Liver (tissue), 9 donors: Measurements from ENCODE around the gene GUCY1A1. TPM values are rescaled to one million over a fixed set of nuclear protein-coding genes. Genes with fewer than 3 reads are reported as not detected.

ENCODE experiments used
- DNase-seq: peaks from one replicate; pipeline ENCODE4 v3.0.0-alpha.2; 2017; ENCODE audit warnings: low spot score
- H3K27ac ChIP-seq, 2 donors: one replicate each; pipeline ENCODE4 v1.7.0; 2013; ENCODE audit warnings: inconsistent platforms in 2 of 2, low read length in 2 of 2, control low read depth in 1 of 2, low read depth in 1 of 2, mild to moderate bottlenecking in 1 of 2
- H3K27me3 ChIP-seq, 4 donors: one replicate each; pipeline versions ENCODE4 v1.6.1 to v1.7.0; 2013; ENCODE audit warnings: low read length in 3 of 4, inconsistent platforms in 1 of 4, mild to moderate bottlenecking in 1 of 4, moderate library complexity in 1 of 4; ENCODE audit not compliant: control insufficient read depth in 4 of 4, insufficient read depth in 4 of 4
- H3K36me3 ChIP-seq, 4 donors: one replicate each; pipeline versions ENCODE4 v1.6.1 to v1.7.0; 2013; ENCODE audit warnings: low read length in 3 of 4, mild to moderate bottlenecking in 3 of 4, low read depth in 1 of 4, moderate library complexity in 1 of 4; ENCODE audit not compliant: control insufficient read depth in 4 of 4, insufficient read depth in 3 of 4
- H3K4me1 ChIP-seq, 4 donors: one replicate each; pipeline versions ENCODE4 v1.6.1 to v1.7.0; 2013; ENCODE audit warnings: low read length in 3 of 4, mild to moderate bottlenecking in 3 of 4, moderate library complexity in 1 of 4; ENCODE audit not compliant: control insufficient read depth in 4 of 4, insufficient read depth in 4 of 4
- H3K4me3 ChIP-seq, 3 donors: one replicate each; pipeline versions ENCODE4 v1.6.1 to v1.7.0; 2013; ENCODE audit warnings: low read length in 3 of 3, control low read depth in 1 of 3, low read depth in 1 of 3, mild to moderate bottlenecking in 1 of 3
- H3K9ac ChIP-seq, 2 donors: one replicate each; pipeline ENCODE4 v1.7.0; 2013; ENCODE audit warnings: low read length in 2 of 2, mild to moderate bottlenecking in 2 of 2, moderate library complexity in 2 of 2, control low read depth in 1 of 2, low read depth in 1 of 2
- H3K9me3 ChIP-seq, 4 donors: one replicate each; pipeline versions ENCODE4 v1.6.1 to v1.7.0; 2013; ENCODE audit warnings: low read length in 3 of 4; ENCODE audit not compliant: control insufficient read depth in 4 of 4
- EGR1 ChIP-seq, 2 donors: IDR thresholded peaks; 2 replicates each; pipeline ENCODE4 v1.6.1; 2016 to 2018; ENCODE audit warnings: antibody characterized with exemption in 2 of 2, low read depth in 2 of 2
- FOXA1 ChIP-seq: IDR thresholded peaks from 2 replicates; pipeline ENCODE4 v1.6.1; 2016; ENCODE audit warnings: antibody characterized with exemption
- FOXA2 ChIP-seq: IDR thresholded peaks from 2 replicates; pipeline ENCODE4 v1.6.1; 2016; ENCODE audit warnings: antibody characterized with exemption
- GABPA ChIP-seq, 2 donors: IDR thresholded peaks in 1 of 2; conservative IDR thresholded peaks in 1 of 2; 2 replicates each; pipeline ENCODE4 v1.6.1; 2016; ENCODE audit warnings: antibody characterized with exemption in 2 of 2, mild to moderate bottlenecking in 1 of 2, moderate library complexity in 1 of 2
- HNF4A ChIP-seq, 2 donors: conservative IDR thresholded peaks; 2 replicates each; pipeline ENCODE4 v1.6.1; 2016; ENCODE audit warnings: antibody characterized with exemption in 2 of 2, mild to moderate bottlenecking in 2 of 2
- HNF4G ChIP-seq: IDR thresholded peaks from 2 replicates; pipeline ENCODE4 v1.6.1; 2016; ENCODE audit warnings: antibody characterized with exemption
- JUND ChIP-seq, 2 donors: IDR thresholded peaks; 2 replicates each; pipeline ENCODE4 v1.6.1; 2016; ENCODE audit warnings: antibody characterized with exemption in 2 of 2
- NR2F2 ChIP-seq: IDR thresholded peaks from 2 replicates; pipeline ENCODE4 v1.6.1; 2016; ENCODE audit warnings: antibody characterized with exemption
- RAD21 ChIP-seq, 2 donors: IDR thresholded peaks; 2 replicates each; pipeline ENCODE4 v1.6.1; 2016; ENCODE audit warnings: antibody characterized with exemption in 2 of 2, mild to moderate bottlenecking in 2 of 2
- SP1 ChIP-seq: IDR thresholded peaks from 2 replicates; pipeline ENCODE4 v1.6.1; 2018; ENCODE audit warnings: antibody characterized with exemption, mild to moderate bottlenecking
- TAF1 ChIP-seq: conservative IDR thresholded peaks from 2 replicates; pipeline ENCODE4 v1.6.1; 2016; ENCODE audit warnings: antibody characterized with exemption, mild to moderate bottlenecking
- YY1 ChIP-seq: IDR thresholded peaks from 2 replicates; pipeline ENCODE4 v1.6.1; 2016; ENCODE audit warnings: antibody characterized with exemption, mild to moderate bottlenecking
- WGBS: extraction: QIAGEN DNeasy Blood & Tissue Kit; methylation state at CpG from one replicate; pipeline ENCODE4 v1.1.7; 2013; 5-methylcytosine and 5-hydroxymethylcytosine counted together
- polyA plus RNA-seq, 2 donors: library from polyadenylated mRNA; stranded (reverse) in 1 of 2; unstranded in 1 of 2; fragments of 200-250 nt in 1 of 2; fragments of >200 nt in 1 of 2; fragmentation: Nextera tagmentation in 1 of 2; extraction: Ambion mirVana in 1 of 2; gene quantifications; one replicate each; pipeline versions ENCODE4 v1.2.1 to v1.2.3, GENCODE V29; 2013 to 2015
- total RNA-seq, 2 donors: library from RNA; depleted of rRNA; stranded (reverse); fragments of >200 nt; gene quantifications; one replicate each; pipeline ENCODE4 v1.2.3, GENCODE V29; 2014
- TF ChIP-seq, protein P1 (sequence below): fragments of 150-350 bp; IDR thresholded peaks from 2 replicates; pipeline ENCODE4 v1.5.1; 2017; ENCODE audit warnings: improper control_type of control experiment, low read depth, low read length; ENCODE audit not compliant: missing input control
- TF ChIP-seq, protein P2 (sequence below): IDR thresholded peaks from 2 replicates; pipeline ENCODE4 v1.6.1; 2016; ENCODE audit warnings: antibody characterized with exemption
- TF ChIP-seq, protein P3 (sequence below): IDR thresholded peaks from 2 replicates; pipeline ENCODE4 v1.6.1; 2016; ENCODE audit warnings: antibody characterized with exemption, mild to moderate bottlenecking
- donor health status: healthy.
- donor health status: healthy.
- donor health status: healthy.
- donor health status: healthy.
- donor health status: healthy.

Gene GUCY1A1
- total and polyA plus RNA-seq, 4 donors = 2.8 to 13.5 (median 7.6) TPM

DNA sequence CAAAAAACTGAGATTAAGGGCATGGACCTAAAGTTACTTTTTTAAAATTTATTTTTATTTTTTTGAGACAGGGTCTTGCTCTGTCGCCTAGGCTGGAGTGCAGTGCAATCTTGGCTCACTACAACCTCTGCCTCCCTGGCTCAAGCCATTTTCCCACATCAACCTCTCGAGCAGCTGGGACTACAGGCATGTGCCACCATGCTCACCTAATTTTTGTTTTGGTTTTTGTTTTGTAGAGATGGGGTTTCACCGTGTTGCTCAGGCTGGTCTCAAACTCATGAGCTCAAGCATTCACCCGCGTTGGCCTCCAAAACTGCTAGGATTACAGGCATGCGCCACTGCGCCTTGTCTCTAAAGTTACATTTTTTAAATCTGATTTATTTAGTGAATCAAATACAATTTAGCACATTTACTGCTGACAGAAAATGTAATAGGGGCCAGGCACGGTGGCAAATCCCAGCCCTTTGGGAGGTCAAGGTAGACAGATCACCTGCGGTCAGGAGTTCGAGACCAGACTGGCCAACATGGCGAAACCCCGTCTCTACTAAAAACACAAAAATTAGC lies 38.3 kb downstream of the GUCY1A1 start:
- no peaks in the 10 kb centered on the region for H3K27me3 ChIP-seq
- no peak overlapping the region for H3K4me3 ChIP-seq
- H3K27ac ChIP-seq = no peak overlapping the region
- TF ChIP-seq NR2F2 (no peak), FOXA2 (no peak), FOXA1 (no peak), SP1 (no peak)
- TF ChIP-seq, protein P1, sequence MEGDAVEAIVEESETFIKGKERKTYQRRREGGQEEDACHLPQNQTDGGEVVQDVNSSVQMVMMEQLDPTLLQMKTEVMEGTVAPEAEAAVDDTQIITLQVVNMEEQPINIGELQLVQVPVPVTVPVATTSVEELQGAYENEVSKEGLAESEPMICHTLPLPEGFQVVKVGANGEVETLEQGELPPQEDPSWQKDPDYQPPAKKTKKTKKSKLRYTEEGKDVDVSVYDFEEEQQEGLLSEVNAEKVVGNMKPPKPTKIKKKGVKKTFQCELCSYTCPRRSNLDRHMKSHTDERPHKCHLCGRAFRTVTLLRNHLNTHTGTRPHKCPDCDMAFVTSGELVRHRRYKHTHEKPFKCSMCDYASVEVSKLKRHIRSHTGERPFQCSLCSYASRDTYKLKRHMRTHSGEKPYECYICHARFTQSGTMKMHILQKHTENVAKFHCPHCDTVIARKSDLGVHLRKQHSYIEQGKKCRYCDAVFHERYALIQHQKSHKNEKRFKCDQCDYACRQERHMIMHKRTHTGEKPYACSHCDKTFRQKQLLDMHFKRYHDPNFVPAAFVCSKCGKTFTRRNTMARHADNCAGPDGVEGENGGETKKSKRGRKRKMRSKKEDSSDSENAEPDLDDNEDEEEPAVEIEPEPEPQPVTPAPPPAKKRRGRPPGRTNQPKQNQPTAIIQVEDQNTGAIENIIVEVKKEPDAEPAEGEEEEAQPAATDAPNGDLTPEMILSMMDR = no peak
- TF ChIP-seq, protein P2, sequence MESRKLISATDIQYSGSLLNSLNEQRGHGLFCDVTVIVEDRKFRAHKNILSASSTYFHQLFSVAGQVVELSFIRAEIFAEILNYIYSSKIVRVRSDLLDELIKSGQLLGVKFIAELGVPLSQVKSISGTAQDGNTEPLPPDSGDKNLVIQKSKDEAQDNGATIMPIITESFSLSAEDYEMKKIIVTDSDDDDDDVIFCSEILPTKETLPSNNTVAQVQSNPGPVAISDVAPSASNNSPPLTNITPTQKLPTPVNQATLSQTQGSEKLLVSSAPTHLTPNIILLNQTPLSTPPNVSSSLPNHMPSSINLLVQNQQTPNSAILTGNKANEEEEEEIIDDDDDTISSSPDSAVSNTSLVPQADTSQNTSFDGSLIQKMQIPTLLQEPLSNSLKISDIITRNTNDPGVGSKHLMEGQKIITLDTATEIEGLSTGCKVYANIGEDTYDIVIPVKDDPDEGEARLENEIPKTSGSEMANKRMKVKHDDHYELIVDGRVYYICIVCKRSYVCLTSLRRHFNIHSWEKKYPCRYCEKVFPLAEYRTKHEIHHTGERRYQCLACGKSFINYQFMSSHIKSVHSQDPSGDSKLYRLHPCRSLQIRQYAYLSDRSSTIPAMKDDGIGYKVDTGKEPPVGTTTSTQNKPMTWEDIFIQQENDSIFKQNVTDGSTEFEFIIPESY = no peak
- WGBS = 85% methylated on average over 12 of the region's 12 CpGs
- no peak for DNase-seq
- no peaks in the 10 kb centered on the region for H3K9me3 ChIP-seq
- H3K36me3 ChIP-seq = no peaks in the 10 kb centered on the region
- H3K4me1 ChIP-seq = peaks cover 0 to 14% (median 7%) of the 10 kb centered on the region in 4 donors
- H3K9ac ChIP-seq = no peak overlapping the region

GRCh38 chr4:155705664-155706063 lies 39.0 kb downstream of the GUCY1A1 start:
- H3K27me3 ChIP-seq = no peaks in the 10 kb centered on the region
- H3K4me1 ChIP-seq = peaks cover 0 to 14% (median 7%) of the 10 kb centered on the region in 4 donors
- 31% methylated on average over 2 of the region's 2 CpGs for WGBS
- no peak for DNase-seq
- H3K9ac ChIP-seq = no peak overlapping the region
- no peaks in the 10 kb centered on the region for H3K9me3 ChIP-seq
- H3K4me3 ChIP-seq = no peak overlapping the region
- H3K36me3 ChIP-seq = no peaks in the 10 kb centered on the region
- TF ChIP-seq EGR1 (IDR thresholded peaks at IDR 0.05; ENCODE audit: low read depth in 2 of 2) (no peak), NR2F2 (peak; percentile 88), FOXA2 (peak; percentile 8), TAF1 (no peak)
- no peak overlapping the region for H3K27ac ChIP-seq

DNA sequence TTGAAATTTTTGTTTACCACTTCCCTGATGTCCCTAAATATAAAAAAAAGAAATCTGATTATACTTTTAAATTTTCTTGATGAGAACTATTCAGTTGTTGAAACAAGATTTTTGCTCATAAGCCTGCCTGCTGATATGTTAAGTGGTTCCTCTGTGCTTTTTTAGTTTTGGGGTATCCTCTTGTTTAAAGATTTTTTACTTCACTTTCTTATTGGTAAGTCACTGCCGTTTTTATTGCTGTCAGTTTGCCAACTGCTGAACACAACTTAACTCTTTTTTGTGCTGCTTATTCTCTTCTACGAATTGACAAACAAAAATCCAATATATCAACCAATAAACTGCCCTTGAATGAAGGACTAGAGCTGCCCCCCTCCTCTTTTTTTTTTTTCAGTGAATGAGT lies 39.5 kb downstream of the GUCY1A1 start:
- Histone ChIP-seq H3K9me3 (no peaks in the 10 kb centered on the region), H3K4me3 (no peak overlapping the region), H3K27me3 (no peaks in the 10 kb centered on the region), H3K27ac (no peak overlapping the region), H3K36me3 (no peaks in the 10 kb centered on the region), H3K4me1 (peaks cover 0 to 14% (median 7%) of the 10 kb centered on the region in 4 donors), H3K9ac (no peak overlapping the region)
- no peak for DNase-seq
- TF ChIP-seq GABPA (IDR thresholded peaks at IDR 0.05 in 1 of 2, conservative IDR thresholded peaks at IDR 0.05 in 1 of 2) (no peak), FOXA1 (no peak), HNF4A (conservative IDR thresholded peaks at IDR 0.05) (no peak), JUND (IDR thresholded peaks at IDR 0.05) (no peak), HNF4G (no peak), YY1 (no peak), TAF1 (no peak), RAD21 (IDR thresholded peaks at IDR 0.05) (no peak), EGR1 (IDR thresholded peaks at IDR 0.05; ENCODE audit: low read depth in 2 of 2) (no peak)
- TF ChIP-seq, protein P2 = no peak
- TF ChIP-seq, protein P3, sequence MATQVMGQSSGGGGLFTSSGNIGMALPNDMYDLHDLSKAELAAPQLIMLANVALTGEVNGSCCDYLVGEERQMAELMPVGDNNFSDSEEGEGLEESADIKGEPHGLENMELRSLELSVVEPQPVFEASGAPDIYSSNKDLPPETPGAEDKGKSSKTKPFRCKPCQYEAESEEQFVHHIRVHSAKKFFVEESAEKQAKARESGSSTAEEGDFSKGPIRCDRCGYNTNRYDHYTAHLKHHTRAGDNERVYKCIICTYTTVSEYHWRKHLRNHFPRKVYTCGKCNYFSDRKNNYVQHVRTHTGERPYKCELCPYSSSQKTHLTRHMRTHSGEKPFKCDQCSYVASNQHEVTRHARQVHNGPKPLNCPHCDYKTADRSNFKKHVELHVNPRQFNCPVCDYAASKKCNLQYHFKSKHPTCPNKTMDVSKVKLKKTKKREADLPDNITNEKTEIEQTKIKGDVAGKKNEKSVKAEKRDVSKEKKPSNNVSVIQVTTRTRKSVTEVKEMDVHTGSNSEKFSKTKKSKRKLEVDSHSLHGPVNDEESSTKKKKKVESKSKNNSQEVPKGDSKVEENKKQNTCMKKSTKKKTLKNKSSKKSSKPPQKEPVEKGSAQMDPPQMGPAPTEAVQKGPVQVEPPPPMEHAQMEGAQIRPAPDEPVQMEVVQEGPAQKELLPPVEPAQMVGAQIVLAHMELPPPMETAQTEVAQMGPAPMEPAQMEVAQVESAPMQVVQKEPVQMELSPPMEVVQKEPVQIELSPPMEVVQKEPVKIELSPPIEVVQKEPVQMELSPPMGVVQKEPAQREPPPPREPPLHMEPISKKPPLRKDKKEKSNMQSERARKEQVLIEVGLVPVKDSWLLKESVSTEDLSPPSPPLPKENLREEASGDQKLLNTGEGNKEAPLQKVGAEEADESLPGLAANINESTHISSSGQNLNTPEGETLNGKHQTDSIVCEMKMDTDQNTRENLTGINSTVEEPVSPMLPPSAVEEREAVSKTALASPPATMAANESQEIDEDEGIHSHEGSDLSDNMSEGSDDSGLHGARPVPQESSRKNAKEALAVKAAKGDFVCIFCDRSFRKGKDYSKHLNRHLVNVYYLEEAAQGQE = no peak
- WGBS = 43% methylated on average over 2 of the region's 2 CpGs
